Panc1 (cell line): Measurements from ENCODE around the gene WIZ. TPM values are rescaled to one million over a fixed set of nuclear protein-coding genes. Genes with fewer than 3 reads are reported as not detected.

Experiments used
- ATAC-seq: fragments of 200-7000 bp; cut with Tn5 transposase; 2 replicates; pipeline ENCODE4 v1.9.1; 2020; ENCODE audit warnings: mild to moderate bottlenecking, moderate library complexity
- BruUV-seq: library from RNA; stranded (reverse); fragments of 400-500 nt; replicated peaks from 2 replicates; lab custom pipeline; 2021; lab: Mats Ljungman, UMichigan
- CTCF ChIA-PET: fragments of 300-600 bp; sonication (Branson Sonifier 250); formaldehyde crosslinking; loops from one replicate; lab custom pipeline; 2022; ENCODE audit warnings: antibody characterized with exemption; lab: Charles Lee
- POLR2A ChIA-PET: fragments of 300-600 bp; sonication (Branson Sonifier 250); formaldehyde crosslinking; loops from one replicate; lab custom pipeline; 2022; ENCODE audit warnings: antibody characterized with exemption; lab: Charles Lee
- DNase-seq: peaks from one replicate; pipeline ENCODE4 v3.0.0-alpha.2; 2010; ENCODE audit warnings: low read depth, low spot score
- H3K27ac ChIP-seq: 2 replicates; pipeline ENCODE4 v1.5.1; 2011; ENCODE audit warnings: mild to moderate bottlenecking, low read length, inconsistent platforms
- H3K27me3 ChIP-seq: fragments of 200-500 bp; sonication (Bioruptor generic); 2 replicates; pipeline ENCODE4 v1.6.0; 2014; ENCODE audit warnings: low read length, inconsistent platforms; ENCODE audit not compliant: control insufficient read depth, insufficient read depth
- H3K36me3 ChIP-seq: fragments of 200-500 bp; sonication (Bioruptor generic); 2 replicates; pipeline ENCODE4 v1.5.1; 2014; ENCODE audit warnings: inconsistent platforms, mild to moderate bottlenecking, low read length, moderate library complexity; ENCODE audit not compliant: control insufficient read depth, insufficient read depth
- H3K4me1 ChIP-seq: 2 replicates; pipeline ENCODE4 v1.5.1; 2011; ENCODE audit warnings: inconsistent platforms, mild to moderate bottlenecking, low read length, moderate library complexity; ENCODE audit not compliant: control insufficient read depth, insufficient read depth
- H3K4me3 ChIP-seq, 2 experiments: 2 replicates each; pipeline ENCODE4 v1.5.1; 2011 to 2012; ENCODE audit warnings: low read depth in 2 of 2, low read length in 2 of 2, mild to moderate bottlenecking in 2 of 2, inconsistent platforms in 1 of 2, moderate library complexity in 1 of 2
- H3K9me3 ChIP-seq: fragments of 200-500 bp; sonication (Bioruptor generic); 2 replicates; pipeline ENCODE4 v1.5.1; 2014; ENCODE audit warnings: low read depth, mild to moderate bottlenecking, inconsistent platforms, low read length, moderate library complexity; ENCODE audit not compliant: control insufficient read depth, insufficient read depth
- POLR2AphosphoS5 ChIP-seq: IDR thresholded peaks from 2 replicates; pipeline ENCODE4 v1.6.1; 2012; ENCODE audit warnings: mild to moderate bottlenecking, low read depth, low read length, moderate library complexity
- SIN3A ChIP-seq: IDR thresholded peaks from 2 replicates; pipeline ENCODE4 v1.6.1; 2012; ENCODE audit warnings: low read depth, mild to moderate bottlenecking, low read length, moderate library complexity, borderline replicate concordance; ENCODE audit not compliant: insufficient read depth
- TCF7L2 ChIP-seq: IDR thresholded peaks from 2 replicates; pipeline ENCODE4 v1.6.1; 2011; ENCODE audit warnings: mild to moderate bottlenecking, low read depth, low read length, inconsistent platforms
- in situ Hi-C: cut with HindIII; loops from 2 replicates; pipeline ENCODE4 v1.10.0; 2016; ENCODE audit warnings: low sequenced_read_pairs, low pct_unique_long_range_greater_than_20kb
- intact Hi-C: fragments of 100-400 bp; cut with micrococcal nuclease; formaldehyde crosslinking; loops from one replicate; pipeline ENCODE4 v1.10.0; 2022; ENCODE audit not compliant: unreplicated experiment
- total RNA-seq: library from RNA; stranded (reverse); gene quantifications from one replicate; pipeline ENCODE4 v1.2.1, GENCODE V29; 2021; ENCODE audit not compliant: unreplicated experiment
- TF ChIP-seq, protein P1 (sequence below), 2 experiments: IDR thresholded peaks; 2 replicates each; pipeline ENCODE4 v1.6.1; 2011 to 2012; ENCODE audit warnings: low read depth in 2 of 2, control low read depth in 1 of 2, low read length in 1 of 2, mild to moderate bottlenecking in 1 of 2, moderate library complexity in 1 of 2; ENCODE audit not compliant: insufficient read depth in 1 of 2

WIZ gene
- total RNA-seq, 1 experiment from 2014 or later = 41.9 TPM

DNA sequence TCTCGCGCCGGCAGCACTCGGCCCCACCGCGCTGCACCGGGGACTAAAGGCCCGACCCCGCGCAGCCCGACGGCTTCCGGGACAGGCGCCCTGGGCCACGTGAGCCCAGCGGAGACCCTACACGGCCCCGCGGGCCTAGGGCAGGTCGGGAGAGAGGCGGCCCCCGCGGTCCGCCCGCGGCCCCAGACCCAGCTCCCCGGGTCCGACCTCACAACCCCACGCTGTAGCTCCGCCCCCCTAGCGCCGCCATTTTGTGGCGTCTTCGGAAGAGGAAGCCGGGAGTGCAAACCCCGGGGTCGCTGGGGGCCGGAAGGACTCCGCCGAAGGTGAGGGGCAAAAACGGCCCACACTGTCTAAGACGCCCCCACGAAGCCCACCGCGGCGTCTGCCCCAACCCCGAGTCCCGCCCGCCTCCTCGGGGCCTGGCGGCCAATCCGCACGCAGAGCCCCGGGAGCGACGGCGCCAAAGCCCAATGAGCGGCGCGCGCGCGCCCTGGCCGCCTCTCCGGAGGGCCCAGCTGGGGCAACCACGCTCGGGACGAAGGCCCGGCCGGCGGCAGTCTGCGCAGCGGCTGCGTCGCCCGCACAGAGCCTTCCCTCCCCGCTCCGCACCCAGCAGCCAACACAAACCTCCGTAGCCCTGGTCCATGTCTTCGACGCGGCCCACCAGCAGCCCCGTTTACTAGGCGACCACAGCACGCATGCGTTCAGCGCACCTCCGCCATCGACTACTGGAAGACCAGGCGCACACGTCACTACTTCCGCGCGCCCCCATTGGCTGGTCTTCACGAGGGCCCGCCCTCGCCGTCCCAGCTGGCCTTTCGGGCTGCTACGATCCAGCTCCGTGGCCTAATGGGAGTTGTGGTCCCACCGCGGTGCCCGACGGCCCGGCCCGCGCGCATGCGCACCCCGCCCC is 70.4 kb downstream of the WIZ start, which contains the start of gene AKAP8:
AKAP8 (minus strand) TSS at position 705 of the 916 bp plus-strand sequence; CDS start at position 649, 56 bp downstream.
- no TSS peak for BruUV-seq

DNA sequence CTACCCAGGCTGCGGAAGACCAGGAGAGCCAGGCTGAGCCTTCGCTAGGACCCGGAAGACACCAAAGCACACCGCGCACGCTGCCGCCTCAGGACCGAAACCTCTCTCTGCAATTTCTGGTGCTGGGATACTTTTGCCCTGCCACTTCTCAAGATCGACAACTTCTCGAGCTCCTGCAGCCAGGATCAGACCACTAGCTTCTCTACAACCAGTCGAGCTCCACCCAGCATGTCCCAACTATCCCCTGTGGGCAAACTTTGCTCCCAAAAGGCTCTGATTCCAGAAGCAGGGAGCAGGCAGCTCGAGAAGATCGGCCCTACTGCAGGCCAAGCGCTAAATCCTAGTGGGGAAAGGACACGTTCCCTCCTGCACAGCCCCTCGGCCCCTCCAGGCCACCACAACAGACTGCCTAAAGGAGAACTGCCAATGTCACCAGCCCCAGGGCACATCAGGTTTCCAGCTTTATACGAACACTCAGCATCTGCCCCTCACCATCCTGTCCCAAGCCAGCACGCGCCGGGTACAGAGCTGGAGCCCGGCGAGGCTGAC is 71.1 kb downstream of the WIZ start:
- ChIA-PET POLR2A (interaction anchor here (0.6 kb wide), 1 partner anchor 702 kb away, joined by 7 read pairs; no protein-coding TSS in a partner anchor), CTCF (interaction anchor here (0.6 to 0.8 kb wide), 2 partner anchors 172 to 178 kb away, joined by 3 read pairs; no protein-coding TSS in a partner anchor)
- DNase-seq = no peak
- H3K36me3 ChIP-seq = no peaks in the 10 kb centered on the region; the same call in 1 of the 2 replicates
- intact Hi-C loops (no loop called here), in situ Hi-C loops (no loop called here)
- no peak for TF ChIP-seq SIN3A
- no peak for TF ChIP-seq POLR2AphosphoS5
- TF ChIP-seq TCF7L2 = no peak
- TF ChIP-seq, protein P1, sequence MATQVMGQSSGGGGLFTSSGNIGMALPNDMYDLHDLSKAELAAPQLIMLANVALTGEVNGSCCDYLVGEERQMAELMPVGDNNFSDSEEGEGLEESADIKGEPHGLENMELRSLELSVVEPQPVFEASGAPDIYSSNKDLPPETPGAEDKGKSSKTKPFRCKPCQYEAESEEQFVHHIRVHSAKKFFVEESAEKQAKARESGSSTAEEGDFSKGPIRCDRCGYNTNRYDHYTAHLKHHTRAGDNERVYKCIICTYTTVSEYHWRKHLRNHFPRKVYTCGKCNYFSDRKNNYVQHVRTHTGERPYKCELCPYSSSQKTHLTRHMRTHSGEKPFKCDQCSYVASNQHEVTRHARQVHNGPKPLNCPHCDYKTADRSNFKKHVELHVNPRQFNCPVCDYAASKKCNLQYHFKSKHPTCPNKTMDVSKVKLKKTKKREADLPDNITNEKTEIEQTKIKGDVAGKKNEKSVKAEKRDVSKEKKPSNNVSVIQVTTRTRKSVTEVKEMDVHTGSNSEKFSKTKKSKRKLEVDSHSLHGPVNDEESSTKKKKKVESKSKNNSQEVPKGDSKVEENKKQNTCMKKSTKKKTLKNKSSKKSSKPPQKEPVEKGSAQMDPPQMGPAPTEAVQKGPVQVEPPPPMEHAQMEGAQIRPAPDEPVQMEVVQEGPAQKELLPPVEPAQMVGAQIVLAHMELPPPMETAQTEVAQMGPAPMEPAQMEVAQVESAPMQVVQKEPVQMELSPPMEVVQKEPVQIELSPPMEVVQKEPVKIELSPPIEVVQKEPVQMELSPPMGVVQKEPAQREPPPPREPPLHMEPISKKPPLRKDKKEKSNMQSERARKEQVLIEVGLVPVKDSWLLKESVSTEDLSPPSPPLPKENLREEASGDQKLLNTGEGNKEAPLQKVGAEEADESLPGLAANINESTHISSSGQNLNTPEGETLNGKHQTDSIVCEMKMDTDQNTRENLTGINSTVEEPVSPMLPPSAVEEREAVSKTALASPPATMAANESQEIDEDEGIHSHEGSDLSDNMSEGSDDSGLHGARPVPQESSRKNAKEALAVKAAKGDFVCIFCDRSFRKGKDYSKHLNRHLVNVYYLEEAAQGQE (IDR thresholded peaks at IDR 0.05; ENCODE audit: insufficient read depth in 1 of 2, low read depth in 2 of 2, low read length in 1 of 2) = no peak
- H3K4me1 ChIP-seq = peaks cover 19% of the 10 kb centered on the region
- H3K9me3 ChIP-seq = no peaks in the 10 kb centered on the region
- peak overlapping the region; percentile 94 for H3K27ac ChIP-seq
- ATAC-seq = no peak
- no peaks in the 10 kb centered on the region for H3K27me3 ChIP-seq
- H3K4me3 ChIP-seq = peak overlapping the region; percentile 83 to 96
- no TSS peak for BruUV-seq

More for the DNA sequence above, 70.4 kb downstream of the WIZ start, which contains the start of gene AKAP8:
- no peaks in the 10 kb centered on the region for H3K27me3 ChIP-seq
- H3K4me1 ChIP-seq = peaks cover 19% of the 10 kb centered on the region
- peak; percentile 39; the same call in 1 of the 2 replicates for TF ChIP-seq SIN3A
- peak; percentile 93 for TF ChIP-seq POLR2AphosphoS5
- TF ChIP-seq, protein P1 (IDR thresholded peaks at IDR 0.05; ENCODE audit: insufficient read depth in 1 of 2, low read depth in 2 of 2, low read length in 1 of 2) = no peak
- DNase-seq = peak; percentile 78
- H3K36me3 ChIP-seq = no peaks in the 10 kb centered on the region; the same call in 1 of the 2 replicates
- in situ Hi-C loops = no loop called here
- ChIA-PET CTCF (interaction anchor here (0.6 to 0.7 kb wide), 2 partner anchors 99 to 171 kb away, joined by 3 to 5 read pairs; no protein-coding TSS in a partner anchor), POLR2A (interaction anchor here (0.6 to 1.2 kb wide), 3 partner anchors 40 to 1174 kb away, joined by 3 to 7 read pairs (median 4); partner anchors contain the start of gene AKAP8L)
- intact Hi-C loops = no loop called here
- H3K4me3 ChIP-seq = peak within 1 kb of the TSS; percentile 83 to 96
- no peaks in the 10 kb centered on the region for H3K9me3 ChIP-seq
- ATAC-seq = peak; percentile 94
- H3K27ac ChIP-seq = peak within 1 kb of the TSS; percentile 94
